Hepatocyte (in vitro differentiated cells): ENCODE data around the gene CMTM4. TPM values are rescaled to one million over a fixed set of nuclear protein-coding genes. Genes with fewer than 3 reads are reported as not detected.
"Not testable (repeated sequence)": the region's sequence is repeated elsewhere in the genome, so short reads cannot be mapped to it uniquely, and the experiment has no call there.

Experiments used
- DNase-seq: peaks from one replicate; pipeline ENCODE4 v3.0.0-alpha.2; 2016; ENCODE audit warnings: low spot score
- H2AFZ ChIP-seq: fragments of 200-600 bp; sonication (generic); 2 replicates; pipeline ENCODE4 v1.6.0; 2016; ENCODE audit warnings: antibody characterized with exemption, mild to moderate bottlenecking
- H3K27ac ChIP-seq: fragments of 200-600 bp; sonication (generic); 2 replicates; pipeline ENCODE4 v1.5.1; 2016; ENCODE audit warnings: mild to moderate bottlenecking
- H3K27me3 ChIP-seq: fragments of 200-600 bp; sonication (generic); 2 replicates; pipeline ENCODE4 v1.6.1; 2016
- H3K36me3 ChIP-seq: fragments of 200-600 bp; sonication (generic); replicated peaks from 2 replicates; pipeline ENCODE4 v1.5.1; 2016; ENCODE audit warnings: low read depth; ENCODE audit not compliant: insufficient read depth
- H3K4me1 ChIP-seq: fragments of 200-600 bp; sonication (generic); 2 replicates; pipeline ENCODE4 v1.5.1; 2016; ENCODE audit warnings: mild to moderate bottlenecking, moderate library complexity; ENCODE audit not compliant: insufficient read depth
- H3K4me2 ChIP-seq: fragments of 200-600 bp; sonication (generic); 2 replicates; pipeline ENCODE4 v1.6.0; 2016
- H3K4me3 ChIP-seq: fragments of 200-600 bp; sonication (generic); 2 replicates; pipeline ENCODE4 v1.5.1; 2016; ENCODE audit warnings: mild to moderate bottlenecking
- H3K79me2 ChIP-seq: fragments of 200-600 bp; sonication (generic); 2 replicates; pipeline ENCODE4 v1.6.0; 2017; ENCODE audit warnings: mild to moderate bottlenecking
- H3K9me2 ChIP-seq: fragments of 200-600 bp; sonication (generic); replicated peaks from 2 replicates; pipeline ENCODE4 v1.6.0; 2017; ENCODE audit warnings: mild to moderate bottlenecking; ENCODE audit not compliant: insufficient read depth
- H3K9me3 ChIP-seq: fragments of 200-600 bp; sonication (generic); 2 replicates; pipeline ENCODE4 v1.5.1; 2016; ENCODE audit warnings: low read depth, mild to moderate bottlenecking
- H4K20me1 ChIP-seq: fragments of 200-600 bp; sonication (generic); 2 replicates; pipeline ENCODE4 v1.6.0; 2016; ENCODE audit warnings: mild to moderate bottlenecking; ENCODE audit not compliant: insufficient read depth, poor library complexity, severe bottlenecking
- CTCF ChIP-seq: fragments of 200-600 bp; sonication (generic); IDR thresholded peaks from 2 replicates; pipeline ENCODE4 v1.5.1; 2016; ENCODE audit warnings: antibody characterized with exemption, mild to moderate bottlenecking; ENCODE audit not compliant: poor library complexity
- EZH2 ChIP-seq: fragments of 200-600 bp; sonication (generic); IDR thresholded peaks from 2 replicates; pipeline ENCODE4 v1.6.1; 2016; ENCODE audit warnings: antibody characterized with exemption, mild to moderate bottlenecking, borderline replicate concordance
- EZH2phosphoT487 ChIP-seq: fragments of 200-600 bp; sonication (generic); IDR thresholded peaks from one replicate; pipeline ENCODE4 v1.6.1; 2018; ENCODE audit warnings: antibody characterized with exemption, mild to moderate bottlenecking, low read depth, moderate library complexity; ENCODE audit not compliant: unreplicated experiment, severe bottlenecking
- WGBS: methylation state at CpG from one replicate; pipeline ENCODE4 v1.1.6; 2016; ENCODE audit warnings: low lambda C conversion rate; ENCODE audit errors: missing lambda C conversion rate; 5-methylcytosine and 5-hydroxymethylcytosine counted together
- polyA plus RNA-seq: library from polyadenylated mRNA; unstranded; fragments of >200 nt; fragmentation: Nextera tagmentation; extraction: Ambion mirVana; gene quantifications from 2 replicates; pipeline ENCODE4 v1.2.1, GENCODE V29; 2016
- total RNA-seq: library from RNA; depleted of rRNA; stranded (reverse); fragments of >200 nt; gene quantifications from 2 replicates; pipeline ENCODE4 v1.2.3, GENCODE V29; 2014

CMTM4 gene
- total and polyA plus RNA-seq, 2 experiments from 2014 or later, result 19.2 to 77.9 TPM

GRCh38 chr16:66690106-66690847 is 6.3 kb downstream of the CMTM4 start:
- Histone ChIP-seq H3K27me3 (no peaks in the 10 kb centered on the region), H3K79me2 (peaks cover 99% of the 10 kb centered on the region), H3K4me2 (peak overlapping the region; percentile 15), H4K20me1 (peaks cover 21% of the 10 kb centered on the region), H3K36me3 (no peaks in the 10 kb centered on the region), H3K4me1 (peaks cover 7% of the 10 kb centered on the region), H3K4me3 (no peak overlapping the region), H3K9me3 (no peaks in the 10 kb centered on the region), H3K9me2 (no peaks in the 10 kb centered on the region), H3K27ac (peak overlapping the region; percentile 35), H2AFZ (no peak overlapping the region)
- TF ChIP-seq CTCF (no peak), EZH2phosphoT487 (no peak), EZH2 (no peak)
- no peak for DNase-seq
- 58% methylated on average over 7 of the region's 7 CpGs for WGBS

GRCh38 chr16:66689282-66689681 is 7.3 kb downstream of the CMTM4 start:
- H3K36me3 ChIP-seq, result no peaks in the 10 kb centered on the region
- H4K20me1 ChIP-seq, result peaks cover 16% of the 10 kb centered on the region
- peaks cover 99% of the 10 kb centered on the region for H3K79me2 ChIP-seq

GRCh38 chr16:66687906-66688625 is 8.5 kb downstream of the CMTM4 start:
- Histone ChIP-seq H3K4me1 (no peaks in the 10 kb centered on the region), H3K27ac (no peak overlapping the region), H3K27me3 (no peaks in the 10 kb centered on the region), H3K9me3 (no peaks in the 10 kb centered on the region), H4K20me1 (peaks cover 14% of the 10 kb centered on the region), H3K4me3 (no peak overlapping the region), H3K9me2 (no peaks in the 10 kb centered on the region), H3K4me2 (no peak overlapping the region), H2AFZ (no peak overlapping the region), H3K79me2 (peaks cover 98% of the 10 kb centered on the region), H3K36me3 (no peaks in the 10 kb centered on the region)
- no peak for DNase-seq
- 94% methylated on average over 9 of the region's 9 CpGs for WGBS
- TF ChIP-seq EZH2phosphoT487, result no peak
- TF ChIP-seq EZH2, result no peak

More at GRCh38 chr16:66689282-66689681, 7.3 kb downstream of the CMTM4 start:
- WGBS, result 94% methylated on average over 6 of the region's 6 CpGs
- no peak overlapping the region for H3K4me2 ChIP-seq
- H3K27ac ChIP-seq, result no peak overlapping the region
- no peaks in the 10 kb centered on the region for H3K9me2 ChIP-seq
- H3K9me3 ChIP-seq, result no peaks in the 10 kb centered on the region
- H3K27me3 ChIP-seq, result no peaks in the 10 kb centered on the region
- DNase-seq, result no peak
- no peak overlapping the region for H3K4me3 ChIP-seq
- TF ChIP-seq CTCF (no peak), EZH2 (no peak), EZH2phosphoT487 (no peak)
- no peaks in the 10 kb centered on the region for H3K4me1 ChIP-seq
- no peak overlapping the region for H2AFZ ChIP-seq

GRCh38 chr16:66685501-66686115 is 10.9 kb downstream of the CMTM4 start:
- not testable (repeated sequence) for H3K9me3 ChIP-seq, H3K27ac ChIP-seq, H3K4me3 ChIP-seq, H3K27me3 ChIP-seq, H3K4me1 ChIP-seq, H3K4me2 ChIP-seq, H2AFZ ChIP-seq, H3K9me2 ChIP-seq, DNase-seq, H3K36me3 ChIP-seq, H4K20me1 ChIP-seq
- 94% methylated on average over 14 of the region's 14 CpGs for WGBS
- H3K79me2 ChIP-seq, result peaks cover 96% of the 10 kb centered on the region
